Peyer's patch (tissue), 4 donors: ENCODE data around the gene LHX4. TPM values are rescaled to one million over a fixed set of nuclear protein-coding genes. Genes with fewer than 3 reads are reported as not detected.

Source experiments
- DNase-seq, 3 donors: peaks; one replicate each; pipeline ENCODE4 v3.0.0-alpha.2; 2017 to 2019
- H3K27ac ChIP-seq, 4 donors: fragments of 200-600 bp; sonication (generic); one replicate each; pipeline ENCODE4 v1.5.1; 2016 to 2019
- H3K27me3 ChIP-seq, 2 donors: fragments of 200-600 bp; sonication (generic); one replicate each; pipeline ENCODE4 v1.5.1; 2019
- H3K36me3 ChIP-seq, 3 donors: fragments of 200-600 bp; sonication (generic); one replicate each; pipeline ENCODE4 v1.5.1; 2016 to 2019
- H3K4me1 ChIP-seq, 4 donors: fragments of 200-600 bp; sonication (generic); one replicate each; pipeline ENCODE4 v1.5.1; 2016 to 2019
- H3K4me3 ChIP-seq, 4 donors: fragments of 200-600 bp; sonication (generic); 1 replicate in 3 of 4; 2 replicates in 1 of 4; pipeline ENCODE4 v1.5.1; 2016 to 2019; ENCODE audit warnings: mild to moderate bottlenecking in 1 of 4
- H3K9me3 ChIP-seq, 4 donors: fragments of 200-600 bp; sonication (generic); one replicate each; pipeline ENCODE4 v1.5.1; 2016 to 2019; ENCODE audit warnings: mild to moderate bottlenecking in 1 of 4
- POLR2A ChIP-seq, 2 donors: fragments of 450-650 bp; IDR thresholded peaks; one replicate each; pipeline ENCODE4 v1.5.1; 2017; ENCODE audit warnings: antibody characterized with exemption in 2 of 2, mild to moderate bottlenecking in 2 of 2, moderate library complexity in 2 of 2
- total RNA-seq, 4 donors: library from RNA; depleted of rRNA; stranded (reverse); fragments of >200 nt; gene quantifications; one replicate each; pipeline ENCODE4 v1.1.0, GENCODE V29; 2016
- TF ChIP-seq, protein P1 (sequence below), 6 experiments: fragments of 450-650 bp in 4 of 6; fragments of 200-600 bp in 2 of 6; sonication (generic) in 1 of 6; IDR thresholded peaks; one replicate each; pipeline ENCODE4 v1.5.1; 2017 to 2019; ENCODE audit warnings: antibody characterized with exemption in 6 of 6, mild to moderate bottlenecking in 3 of 6, moderate library complexity in 1 of 6

The LHX4 gene
- total RNA-seq, 4 donors from 2014 or later: 0.28 to 1.1 (median 0.68) TPM

DNA sequence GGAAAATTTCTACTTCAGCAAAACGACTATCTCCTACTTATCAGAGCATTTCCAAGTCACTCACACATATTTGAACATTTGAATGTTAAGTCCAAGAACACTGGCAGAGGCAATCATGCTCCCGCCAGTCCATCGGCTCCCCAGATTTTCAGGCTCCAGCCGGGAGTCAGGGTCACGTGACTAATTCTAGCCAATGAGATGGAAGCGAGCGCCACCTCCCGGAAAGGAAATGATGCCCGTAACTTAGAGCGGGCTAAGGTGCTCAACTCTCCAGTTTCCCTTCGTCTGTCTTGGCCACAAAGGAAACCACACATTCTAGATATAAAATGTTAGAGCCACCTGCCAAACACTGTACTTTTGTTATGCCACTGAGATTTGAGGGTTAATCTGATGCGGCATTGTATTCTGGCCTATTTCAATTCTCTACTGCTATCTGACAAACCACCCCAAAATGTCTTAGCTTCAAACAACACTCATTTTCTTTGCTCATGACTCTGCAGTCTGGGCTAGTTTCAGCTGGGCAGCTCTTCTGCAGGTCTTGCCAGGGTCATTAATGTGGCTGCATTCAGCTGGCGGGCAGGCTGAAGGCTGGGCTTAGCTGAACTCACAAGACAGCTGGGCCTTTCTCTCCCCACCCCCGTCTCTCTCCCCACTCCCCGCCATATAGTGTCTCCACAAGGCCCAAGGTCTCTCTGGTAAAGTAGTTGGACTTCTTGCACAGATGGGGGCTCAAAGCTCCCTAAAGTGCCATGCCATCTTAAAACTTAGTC is 16.5 kb upstream of the LHX4 start:
- no peaks in the 10 kb centered on the region for H3K27me3 ChIP-seq
- peak; percentile 20 to 68 (median 48) for DNase-seq
- H3K36me3 ChIP-seq: no peaks in the 10 kb centered on the region
- TF ChIP-seq POLR2A (IDR thresholded peaks at IDR 0.05): no peak
- TF ChIP-seq, protein P1, sequence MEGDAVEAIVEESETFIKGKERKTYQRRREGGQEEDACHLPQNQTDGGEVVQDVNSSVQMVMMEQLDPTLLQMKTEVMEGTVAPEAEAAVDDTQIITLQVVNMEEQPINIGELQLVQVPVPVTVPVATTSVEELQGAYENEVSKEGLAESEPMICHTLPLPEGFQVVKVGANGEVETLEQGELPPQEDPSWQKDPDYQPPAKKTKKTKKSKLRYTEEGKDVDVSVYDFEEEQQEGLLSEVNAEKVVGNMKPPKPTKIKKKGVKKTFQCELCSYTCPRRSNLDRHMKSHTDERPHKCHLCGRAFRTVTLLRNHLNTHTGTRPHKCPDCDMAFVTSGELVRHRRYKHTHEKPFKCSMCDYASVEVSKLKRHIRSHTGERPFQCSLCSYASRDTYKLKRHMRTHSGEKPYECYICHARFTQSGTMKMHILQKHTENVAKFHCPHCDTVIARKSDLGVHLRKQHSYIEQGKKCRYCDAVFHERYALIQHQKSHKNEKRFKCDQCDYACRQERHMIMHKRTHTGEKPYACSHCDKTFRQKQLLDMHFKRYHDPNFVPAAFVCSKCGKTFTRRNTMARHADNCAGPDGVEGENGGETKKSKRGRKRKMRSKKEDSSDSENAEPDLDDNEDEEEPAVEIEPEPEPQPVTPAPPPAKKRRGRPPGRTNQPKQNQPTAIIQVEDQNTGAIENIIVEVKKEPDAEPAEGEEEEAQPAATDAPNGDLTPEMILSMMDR (IDR thresholded peaks at IDR 0.05): no peak
- no peaks in the 10 kb centered on the region for H3K4me1 ChIP-seq
- H3K4me3 ChIP-seq: no peak overlapping the region
- H3K9me3 ChIP-seq: no peaks in the 10 kb centered on the region
- no peak overlapping the region for H3K27ac ChIP-seq

DNA sequence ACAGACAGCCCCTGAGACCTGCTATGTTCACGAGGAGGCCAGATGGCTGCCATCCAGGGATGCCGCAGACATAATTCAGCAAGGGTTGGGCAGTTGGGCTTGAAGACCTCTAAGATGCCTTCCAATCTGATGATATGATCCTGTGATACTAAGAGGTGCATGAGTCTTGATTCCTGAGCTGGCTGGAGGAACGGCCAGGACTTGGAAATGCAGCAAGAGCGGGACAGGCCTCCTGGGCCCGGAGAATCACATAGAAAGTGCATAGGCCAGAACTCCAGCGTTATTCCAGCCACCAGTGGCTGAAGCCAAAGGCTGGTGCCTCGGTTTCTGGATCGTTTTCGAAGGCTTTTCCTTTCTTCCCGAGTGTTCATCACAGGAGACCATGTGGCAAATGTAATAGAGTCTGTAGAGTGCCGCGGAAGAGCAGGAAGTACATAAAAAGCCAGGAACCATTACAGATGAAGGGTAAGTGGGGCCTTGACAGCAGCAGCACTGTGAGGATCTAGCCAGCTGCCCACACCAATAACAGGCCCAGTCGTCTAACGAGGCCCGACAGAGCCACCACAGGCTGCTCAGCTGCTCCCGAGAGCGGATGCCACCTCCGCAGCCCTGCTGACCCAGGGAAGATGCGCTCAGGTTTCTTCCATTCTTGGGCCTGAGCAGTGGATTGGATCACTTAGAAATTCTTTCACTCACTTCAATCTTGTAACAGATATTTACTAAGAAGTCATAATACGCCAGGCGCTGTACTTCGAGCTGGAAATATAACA is 14.0 kb upstream of the LHX4 start:
- DNase-seq: peak in 1 of 3 donors; percentile 5
- Histone ChIP-seq H3K4me1 (no peaks in the 10 kb centered on the region), H3K27me3 (no peaks in the 10 kb centered on the region), H3K36me3 (no peaks in the 10 kb centered on the region), H3K9me3 (no peaks in the 10 kb centered on the region), H3K27ac (no peak overlapping the region), H3K4me3 (no peak overlapping the region)
- no peak for TF ChIP-seq POLR2A (IDR thresholded peaks at IDR 0.05)
- TF ChIP-seq, protein P1 (IDR thresholded peaks at IDR 0.05): no peak

DNA sequence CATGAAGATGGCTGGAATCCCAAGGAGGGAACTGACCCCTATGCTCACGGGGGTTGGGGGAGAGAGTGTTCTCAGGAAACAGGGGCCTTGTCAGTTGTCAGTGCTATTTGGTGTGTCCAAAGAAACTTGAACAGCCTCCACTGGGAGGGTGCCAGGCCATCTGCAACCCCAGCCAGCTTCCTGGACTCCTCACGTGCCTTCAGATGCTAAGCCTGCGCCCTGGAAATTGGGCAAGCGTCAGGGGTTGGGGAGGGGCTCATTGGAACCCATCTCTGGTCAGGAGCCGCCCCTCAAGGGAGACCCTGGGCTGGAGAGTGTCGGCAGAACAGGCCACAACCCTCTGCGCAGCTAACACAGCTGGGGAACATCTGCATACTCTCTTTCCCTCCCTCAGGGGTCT is 13.1 kb upstream of the LHX4 start:
- no peaks in the 10 kb centered on the region for H3K36me3 ChIP-seq
- H3K27me3 ChIP-seq: no peaks in the 10 kb centered on the region
- no peaks in the 10 kb centered on the region for H3K4me1 ChIP-seq
- no peak overlapping the region for H3K4me3 ChIP-seq
- H3K27ac ChIP-seq: no peak overlapping the region
- DNase-seq: peak in 2 of 3 donors; percentile 23 to 34
- H3K9me3 ChIP-seq: no peaks in the 10 kb centered on the region
- TF ChIP-seq, protein P1 (IDR thresholded peaks at IDR 0.05): no peak
- no peak for TF ChIP-seq POLR2A (IDR thresholded peaks at IDR 0.05)

DNA sequence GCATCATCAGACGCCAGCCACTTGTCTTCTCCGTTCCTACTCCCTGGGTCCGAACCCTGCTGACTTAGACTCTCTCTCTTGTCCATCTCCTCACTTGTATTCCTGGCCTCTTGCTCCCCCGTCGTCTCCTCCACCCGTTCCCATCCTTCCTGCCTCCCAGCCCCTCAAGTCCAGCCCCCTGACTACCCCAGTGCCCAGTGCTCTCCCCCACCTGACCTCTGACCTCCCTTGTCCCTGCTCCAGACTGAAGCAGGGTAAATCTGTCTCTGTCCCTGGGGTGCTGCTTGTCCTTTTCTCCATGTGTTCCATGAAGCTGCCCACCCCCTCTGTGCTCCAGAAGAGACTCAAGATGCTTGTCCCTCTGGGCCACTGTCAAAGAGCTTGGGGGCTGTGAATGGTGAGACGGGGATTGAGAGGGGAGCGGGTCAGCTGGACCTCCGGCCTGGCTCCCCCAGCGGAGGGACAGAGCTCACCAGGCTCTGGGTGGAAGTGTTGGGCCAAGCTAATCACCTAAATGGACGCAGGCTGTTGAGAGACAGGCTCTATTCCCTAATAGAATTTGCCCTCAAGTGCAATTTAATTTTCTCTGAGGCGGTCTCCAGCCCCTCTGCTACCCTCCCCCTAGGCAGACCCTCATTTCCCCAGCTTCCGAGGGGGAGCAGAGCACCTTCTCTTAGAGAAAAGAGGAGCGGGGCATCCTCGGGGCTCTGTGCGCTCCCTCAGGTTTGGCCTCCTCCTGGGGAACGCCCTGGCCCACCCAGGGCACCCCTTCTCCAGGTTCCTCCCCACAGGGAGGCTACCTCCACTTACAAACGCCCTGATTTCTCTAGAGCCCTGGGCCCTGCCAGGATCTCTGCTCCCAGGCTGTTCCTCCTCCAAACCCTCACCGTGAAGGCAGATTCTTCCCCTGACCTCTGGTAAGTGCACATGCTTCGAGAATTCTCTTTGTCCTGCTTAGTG is 11.0 kb upstream of the LHX4 start:
- Histone ChIP-seq H3K4me3 (no peak overlapping the region), H3K9me3 (no peaks in the 10 kb centered on the region), H3K27me3 (no peaks in the 10 kb centered on the region), H3K27ac (no peak overlapping the region), H3K4me1 (no peaks in the 10 kb centered on the region), H3K36me3 (no peaks in the 10 kb centered on the region)
- no peak for TF ChIP-seq POLR2A (IDR thresholded peaks at IDR 0.05)
- TF ChIP-seq, protein P1 (IDR thresholded peaks at IDR 0.05): no peak
- peak in 2 of 3 donors; percentile 25 to 27 for DNase-seq

DNA sequence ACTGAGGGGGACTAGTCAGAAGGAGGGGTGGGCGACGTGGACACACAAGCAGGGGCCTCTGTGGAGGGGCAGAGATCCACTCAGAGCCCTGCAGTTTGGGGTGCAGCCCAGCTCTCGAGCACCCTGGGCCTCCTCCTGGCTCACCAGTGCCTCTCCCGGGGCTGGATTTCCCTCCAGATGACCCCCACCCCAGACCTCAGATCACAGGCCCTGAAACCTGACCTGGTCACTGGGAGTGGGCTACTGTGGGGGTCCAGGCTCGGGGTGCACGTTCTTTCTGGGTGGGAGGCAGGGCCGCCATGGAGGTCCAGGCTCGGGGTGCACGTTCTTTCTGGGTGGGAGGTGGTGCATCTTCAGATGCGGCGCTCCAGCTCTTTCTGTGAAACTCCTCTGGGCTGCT is 10.3 kb upstream of the LHX4 start:
- no peaks in the 10 kb centered on the region for H3K27me3 ChIP-seq
- DNase-seq: peak in 2 of 3 donors; percentile 22 to 39
- no peaks in the 10 kb centered on the region for H3K9me3 ChIP-seq
- no peak overlapping the region for H3K4me3 ChIP-seq
- H3K36me3 ChIP-seq: no peaks in the 10 kb centered on the region
- no peaks in the 10 kb centered on the region for H3K4me1 ChIP-seq
- TF ChIP-seq, protein P1 (IDR thresholded peaks at IDR 0.05): no peak
- no peak for TF ChIP-seq POLR2A (IDR thresholded peaks at IDR 0.05)
- H3K27ac ChIP-seq: no peak overlapping the region
